Peyer's patch (tissue), 4 donors: Measurements from ENCODE around the gene PDZD11. TPM values are rescaled to one million over a fixed set of nuclear protein-coding genes. Genes with fewer than 3 reads are reported as not detected.

Source experiments
- DNase-seq, 3 donors: peaks; one replicate each; pipeline ENCODE4 v3.0.0-alpha.2; 2017 to 2019
- H3K27ac ChIP-seq, 4 donors: fragments of 200-600 bp; sonication (generic); one replicate each; pipeline ENCODE4 v1.5.1; 2016 to 2019
- H3K27me3 ChIP-seq, 2 donors: fragments of 200-600 bp; sonication (generic); one replicate each; pipeline ENCODE4 v1.5.1; 2019
- H3K36me3 ChIP-seq, 3 donors: fragments of 200-600 bp; sonication (generic); one replicate each; pipeline ENCODE4 v1.5.1; 2016 to 2019
- H3K4me1 ChIP-seq, 4 donors: fragments of 200-600 bp; sonication (generic); one replicate each; pipeline ENCODE4 v1.5.1; 2016 to 2019
- H3K4me3 ChIP-seq, 4 donors: fragments of 200-600 bp; sonication (generic); 1 replicate in 3 of 4; 2 replicates in 1 of 4; pipeline ENCODE4 v1.5.1; 2016 to 2019; ENCODE audit warnings: mild to moderate bottlenecking in 1 of 4
- H3K9me3 ChIP-seq, 4 donors: fragments of 200-600 bp; sonication (generic); one replicate each; pipeline ENCODE4 v1.5.1; 2016 to 2019; ENCODE audit warnings: mild to moderate bottlenecking in 1 of 4
- CTCF ChIP-seq, 6 experiments: fragments of 450-650 bp in 4 of 6; fragments of 200-600 bp in 2 of 6; sonication (generic) in 1 of 6; IDR thresholded peaks; one replicate each; pipeline ENCODE4 v1.5.1; 2017 to 2019; ENCODE audit warnings: antibody characterized with exemption in 6 of 6, mild to moderate bottlenecking in 3 of 6, moderate library complexity in 1 of 6
- POLR2A ChIP-seq, 2 donors: fragments of 450-650 bp; IDR thresholded peaks; one replicate each; pipeline ENCODE4 v1.5.1; 2017; ENCODE audit warnings: antibody characterized with exemption in 2 of 2, mild to moderate bottlenecking in 2 of 2, moderate library complexity in 2 of 2
- total RNA-seq, 4 donors: library from RNA; depleted of rRNA; stranded (reverse); fragments of >200 nt; gene quantifications; one replicate each; pipeline ENCODE4 v1.1.0, GENCODE V29; 2016

The PDZD11 gene
- total RNA-seq, 4 donors from 2014 or later, result 23.6 to 32.6 (median 28.2) TPM

GRCh38 chrX:70255452-70255851 is 34.3 kb downstream of the PDZD11 start:
- TF ChIP-seq POLR2A (IDR thresholded peaks at IDR 0.05), result no peak
- TF ChIP-seq CTCF (IDR thresholded peaks at IDR 0.05), result no peak
- no peaks in the 10 kb centered on the region for H3K27me3 ChIP-seq
- no peaks in the 10 kb centered on the region for H3K4me1 ChIP-seq
- no peaks in the 10 kb centered on the region for H3K9me3 ChIP-seq
- H3K36me3 ChIP-seq, result no peaks in the 10 kb centered on the region
- DNase-seq, result no peak
- no peak overlapping the region for H3K4me3 ChIP-seq
- no peak overlapping the region for H3K27ac ChIP-seq

GRCh38 chrX:70254909-70255308 is 34.8 kb downstream of the PDZD11 start:
- Histone ChIP-seq H3K9me3 (no peaks in the 10 kb centered on the region), H3K4me3 (no peak overlapping the region), H3K27me3 (no peaks in the 10 kb centered on the region), H3K4me1 (no peaks in the 10 kb centered on the region), H3K36me3 (no peaks in the 10 kb centered on the region), H3K27ac (no peak overlapping the region)
- no peak for DNase-seq
- TF ChIP-seq CTCF (IDR thresholded peaks at IDR 0.05) (no peak), POLR2A (IDR thresholded peaks at IDR 0.05) (no peak)

- no peak for DNase-seq
- Histone ChIP-seq H3K4me3 (no peak overlapping the region), H3K27ac (no peak overlapping the region), H3K27me3 (no peaks in the 10 kb centered on the region), H3K9me3 (no peaks in the 10 kb centered on the region), H3K4me1 (no peaks in the 10 kb centered on the region), H3K36me3 (no peaks in the 10 kb centered on the region)
- TF ChIP-seq POLR2A (IDR thresholded peaks at IDR 0.05) (no peak), CTCF (IDR thresholded peaks at IDR 0.05) (no peak)
Observed at GRCh38 chrX:70254063-70254400, 35.7 kb downstream of the PDZD11 start.

- no peak overlapping the region for H3K4me3 ChIP-seq
- H3K9me3 ChIP-seq, result no peaks in the 10 kb centered on the region
- H3K27ac ChIP-seq, result no peak overlapping the region
- no peak for TF ChIP-seq POLR2A (IDR thresholded peaks at IDR 0.05)
- no peak for TF ChIP-seq CTCF (IDR thresholded peaks at IDR 0.05)
- H3K4me1 ChIP-seq, result no peaks in the 10 kb centered on the region
- no peaks in the 10 kb centered on the region for H3K27me3 ChIP-seq
- H3K36me3 ChIP-seq, result no peaks in the 10 kb centered on the region
- DNase-seq, result no peak
Observed at GRCh38 chrX:70253377-70254062, 36.2 kb downstream of the PDZD11 start.

- H3K27me3 ChIP-seq, result no peaks in the 10 kb centered on the region
- H3K27ac ChIP-seq, result no peak overlapping the region
- no peak overlapping the region for H3K4me3 ChIP-seq
- no peak for TF ChIP-seq CTCF (IDR thresholded peaks at IDR 0.05)
- TF ChIP-seq POLR2A (IDR thresholded peaks at IDR 0.05), result no peak
- no peaks in the 10 kb centered on the region for H3K36me3 ChIP-seq
- no peaks in the 10 kb centered on the region for H3K4me1 ChIP-seq
- no peaks in the 10 kb centered on the region for H3K9me3 ChIP-seq
- DNase-seq, result no peak
Observed at GRCh38 chrX:70252491-70252890, 37.2 kb downstream of the PDZD11 start.

- Histone ChIP-seq H3K27me3 (no peaks in the 10 kb centered on the region), H3K9me3 (no peaks in the 10 kb centered on the region), H3K4me3 (no peak overlapping the region), H3K4me1 (no peaks in the 10 kb centered on the region), H3K36me3 (no peaks in the 10 kb centered on the region), H3K27ac (no peak overlapping the region)
- TF ChIP-seq CTCF (IDR thresholded peaks at IDR 0.05) (no peak), POLR2A (IDR thresholded peaks at IDR 0.05) (no peak)
- DNase-seq, result no peak
Observed at GRCh38 chrX:70247252-70247651, 42.5 kb downstream of the PDZD11 start.
